ENCODE measurements around the gene CDYL2.

GRCh38 chr16:80608946-80609345 is 195.5 kb downstream of the CDYL2 start:
- TF ChIP-seq CTCF (IDR thresholded peaks at IDR 0.05): no peak
- no peak for TF ChIP-seq POLR2A (IDR thresholded peaks at IDR 0.05)
